Measurements from ENCODE around the gene DEAF1. TPM values are rescaled to one million over a fixed set of nuclear protein-coding genes. Genes with fewer than 3 reads are reported as not detected.

The DEAF1 gene, protein sequence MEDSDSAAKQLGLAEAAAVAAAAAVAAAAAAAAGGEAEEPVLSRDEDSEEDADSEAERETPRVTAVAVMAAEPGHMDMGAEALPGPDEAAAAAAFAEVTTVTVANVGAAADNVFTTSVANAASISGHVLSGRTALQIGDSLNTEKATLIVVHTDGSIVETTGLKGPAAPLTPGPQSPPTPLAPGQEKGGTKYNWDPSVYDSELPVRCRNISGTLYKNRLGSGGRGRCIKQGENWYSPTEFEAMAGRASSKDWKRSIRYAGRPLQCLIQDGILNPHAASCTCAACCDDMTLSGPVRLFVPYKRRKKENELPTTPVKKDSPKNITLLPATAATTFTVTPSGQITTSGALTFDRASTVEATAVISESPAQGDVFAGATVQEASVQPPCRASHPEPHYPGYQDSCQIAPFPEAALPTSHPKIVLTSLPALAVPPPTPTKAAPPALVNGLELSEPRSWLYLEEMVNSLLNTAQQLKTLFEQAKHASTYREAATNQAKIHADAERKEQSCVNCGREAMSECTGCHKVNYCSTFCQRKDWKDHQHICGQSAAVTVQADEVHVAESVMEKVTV
- total RNA-seq (2022; extraction: Qiagen RNA extraction), result 27.2 to 37.0 TPM (median 33.8 TPM) in 5 replicates

DNA sequence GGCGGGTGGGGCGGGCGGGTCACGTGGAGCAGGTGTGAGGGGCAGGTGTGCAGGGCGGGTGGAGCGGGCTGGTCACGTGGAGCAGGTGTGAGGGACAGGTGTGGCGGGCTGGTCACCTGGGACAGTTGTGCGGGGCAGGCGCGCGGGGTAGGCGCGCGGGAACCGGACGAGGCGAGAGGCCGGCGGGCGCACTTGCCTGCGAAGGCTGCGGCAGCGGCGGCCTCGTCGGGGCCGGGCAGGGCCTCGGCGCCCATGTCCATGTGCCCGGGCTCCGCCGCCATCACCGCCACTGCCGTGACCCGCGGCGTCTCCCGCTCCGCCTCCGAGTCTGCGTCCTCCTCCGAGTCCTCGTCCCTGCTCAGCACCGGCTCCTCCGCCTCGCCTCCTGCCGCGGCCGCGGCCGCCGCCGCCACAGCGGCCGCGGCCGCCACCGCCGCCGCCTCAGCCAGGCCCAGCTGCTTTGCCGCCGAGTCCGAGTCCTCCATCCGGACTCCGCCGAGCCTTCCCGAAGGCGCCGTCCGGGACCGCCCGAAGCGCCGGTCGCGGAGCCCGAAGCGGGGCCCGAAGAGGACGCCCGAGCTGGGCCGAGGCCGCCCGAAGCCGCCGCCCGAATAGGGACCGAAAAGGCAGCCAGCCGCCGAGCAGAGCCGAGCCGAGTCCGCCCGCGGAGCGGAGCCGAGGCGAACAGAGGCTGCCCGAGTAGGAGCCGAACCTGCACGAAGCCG, at the start of gene DEAF1:
Gene DEAF1, minus strand, starts transcription at position 660 of the 725 bp plus-strand sequence. Its CDS starts 175 bp downstream, at position 485.

DNA sequence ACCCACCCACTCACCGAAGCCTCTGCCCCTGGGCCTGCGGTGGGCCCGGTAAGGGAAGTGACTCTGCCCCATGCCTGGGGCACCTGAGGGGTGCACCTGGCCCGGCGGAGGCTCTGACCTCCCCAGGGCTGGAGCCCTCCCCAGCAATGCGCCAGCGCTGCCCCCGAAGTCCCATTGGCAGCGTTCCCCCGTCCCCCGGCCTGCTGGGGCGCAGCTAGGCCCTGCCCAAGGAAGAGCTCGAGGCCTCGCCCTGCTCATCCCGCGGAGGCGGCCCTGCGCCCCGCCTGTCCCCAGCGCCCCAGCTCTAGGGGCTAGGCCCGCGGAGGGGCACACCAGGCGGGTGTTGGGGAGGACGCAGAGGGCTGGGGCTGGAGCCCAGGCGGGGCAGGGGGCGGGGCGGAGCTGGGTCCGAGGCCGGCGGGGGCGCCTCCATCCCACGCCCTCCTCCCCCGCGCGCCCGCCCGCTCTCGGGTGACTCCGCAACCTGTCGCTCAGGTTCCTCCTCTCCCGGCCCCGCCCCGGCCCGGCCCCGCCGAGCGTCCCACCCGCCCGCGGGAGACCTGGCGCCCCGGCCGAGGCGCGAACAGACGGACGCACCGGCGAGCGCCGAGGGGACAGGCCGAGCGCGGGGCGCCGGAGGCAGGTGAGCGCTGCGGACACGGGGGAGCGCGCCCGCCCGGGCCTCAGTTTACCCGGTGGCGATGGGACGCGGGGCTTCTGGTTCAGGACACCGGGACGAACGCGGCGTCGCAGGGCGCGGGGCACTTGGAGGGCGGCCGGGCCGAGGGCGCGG, 10.8 kb upstream of the DEAF1 start, which contains the start of gene EPS8L2:
Gene EPS8L2, plus strand, starts transcription at position 586 of the 793 bp plus-strand sequence. CDS start 3,177 bp downstream, outside the sequence.

DNA sequence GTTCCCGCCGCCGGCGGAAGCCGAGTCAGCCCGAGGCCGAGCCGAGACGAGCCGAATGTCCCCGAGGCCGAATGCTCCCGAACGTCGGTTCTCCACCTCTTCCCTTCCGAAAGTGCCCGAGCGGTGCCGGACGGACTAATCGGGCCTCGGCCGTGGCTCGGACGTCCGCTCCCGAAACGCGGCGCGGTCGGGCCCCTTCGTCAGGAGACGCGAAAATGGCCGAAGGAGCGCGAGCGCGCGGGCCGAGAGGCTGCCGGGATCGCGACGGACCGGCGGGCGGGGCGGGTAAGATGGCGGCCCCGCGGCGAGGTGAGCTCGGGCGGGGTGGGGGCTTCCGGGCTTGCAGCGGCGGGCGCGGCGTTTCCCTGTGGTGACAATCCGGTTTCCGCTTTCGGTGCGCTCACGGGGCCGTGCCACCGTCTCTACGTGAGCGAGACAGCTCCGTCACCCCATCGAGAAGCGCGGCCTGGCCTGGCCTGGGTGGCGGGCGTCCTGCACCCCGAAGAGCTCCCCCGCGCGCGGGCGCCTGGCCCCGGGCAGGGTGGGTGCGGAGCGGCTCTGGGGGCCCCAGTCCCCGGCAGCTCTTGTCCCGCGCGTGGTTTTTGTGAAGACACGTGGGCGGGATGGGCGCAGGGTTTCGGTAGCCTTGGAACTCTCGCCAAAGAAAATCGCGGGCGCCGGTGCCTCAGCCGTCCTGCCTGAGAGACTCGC, 671 bp upstream of the DEAF1 start, which contains the start of gene TMEM80:
Gene TMEM80, plus strand, starts transcription at position 279 of the 711 bp plus-strand sequence. Its CDS starts 12 bp downstream, at position 291.

DNA sequence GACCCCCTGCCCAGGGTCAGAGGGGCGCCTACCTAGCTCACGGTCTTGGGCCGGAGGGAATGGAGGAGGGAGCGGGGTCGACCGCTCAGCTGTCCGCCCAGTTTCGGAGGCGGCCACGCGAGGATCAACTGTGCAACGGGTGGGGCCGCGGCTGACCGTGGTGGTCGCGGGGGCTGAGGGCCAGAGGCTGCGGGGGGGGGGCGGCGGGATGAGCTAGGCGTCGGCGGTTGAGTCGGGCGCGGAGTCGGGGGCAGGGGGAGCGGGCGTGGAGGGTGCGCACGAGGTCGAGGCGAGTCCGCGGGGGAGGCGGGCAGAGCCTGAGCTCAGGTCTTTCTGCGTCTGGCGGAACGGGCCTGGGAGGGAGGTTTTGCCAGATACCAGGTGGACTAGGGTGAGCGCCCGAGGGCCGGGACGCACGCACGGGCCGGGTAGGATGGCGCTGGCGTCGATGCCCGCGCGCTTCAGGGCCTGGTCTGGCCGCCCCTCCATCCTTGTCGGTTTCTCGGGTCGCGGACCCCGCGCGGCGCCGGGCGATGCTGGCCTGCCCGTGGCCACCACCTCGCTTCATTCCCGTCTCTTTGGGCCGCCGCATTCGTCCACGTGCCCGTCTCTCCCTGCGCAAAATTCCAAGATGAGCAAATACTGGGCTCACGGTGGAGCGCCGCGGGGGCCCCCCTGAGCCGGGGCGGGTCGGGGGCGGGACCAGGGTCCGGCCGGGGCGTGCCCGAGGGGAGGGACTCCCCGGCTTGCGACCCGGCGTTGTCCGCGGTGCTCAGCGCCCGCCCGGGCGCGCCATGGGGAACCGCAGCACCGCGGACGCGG, 58.3 kb downstream of the DEAF1 start, which contains the start of gene DRD4:
Gene DRD4, plus strand, starts transcription at position 759 of the 822 bp plus-strand sequence. Its CDS starts 36 bp downstream, at position 795.

DNA sequence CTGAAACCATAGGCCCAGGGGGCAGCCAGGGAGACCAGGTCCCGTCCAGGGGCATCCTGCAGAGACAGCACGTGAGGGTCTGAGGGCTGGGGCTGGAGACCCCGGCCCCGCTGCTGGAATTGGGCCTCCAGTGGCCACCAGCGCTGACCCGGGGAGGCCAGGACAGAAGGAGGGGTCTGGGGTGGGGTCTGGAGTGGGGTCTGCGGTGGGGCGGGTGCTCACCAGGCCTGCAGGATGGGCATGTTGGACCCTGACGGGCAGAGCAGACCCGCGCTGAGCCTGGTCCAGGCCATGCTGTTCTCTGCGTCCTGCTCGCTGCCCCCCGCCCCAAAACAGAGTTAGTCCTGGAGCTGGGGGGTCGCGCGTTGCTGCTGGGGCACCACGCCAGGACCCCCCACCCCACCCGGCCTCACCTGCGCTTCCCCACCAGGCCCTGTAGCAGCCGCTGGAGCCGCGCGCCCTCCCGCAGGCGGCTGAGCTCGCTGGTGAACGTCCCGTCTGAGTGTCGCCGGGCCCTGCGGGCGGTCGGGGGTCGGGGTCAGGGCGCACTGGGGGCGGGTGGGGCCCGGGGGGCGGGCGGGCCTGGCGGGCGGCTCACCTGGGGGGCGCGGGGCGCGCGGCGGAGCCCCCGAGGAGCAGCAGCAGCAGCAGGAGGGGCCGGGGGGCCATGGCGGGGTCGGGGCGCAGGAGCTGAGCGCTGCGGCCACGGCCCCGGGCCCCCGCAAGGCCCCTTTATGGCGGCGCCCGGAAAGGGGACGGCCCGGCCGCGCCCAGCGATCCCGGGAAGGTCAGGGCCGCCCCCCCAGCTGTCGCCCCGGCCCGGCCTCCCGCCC, 68.3 kb downstream of the DEAF1 start, which contains the start of gene SCT:
Gene SCT, minus strand, starts transcription at position 707 of the 833 bp plus-strand sequence. Its CDS starts 38 bp downstream, at position 669.

DNA sequence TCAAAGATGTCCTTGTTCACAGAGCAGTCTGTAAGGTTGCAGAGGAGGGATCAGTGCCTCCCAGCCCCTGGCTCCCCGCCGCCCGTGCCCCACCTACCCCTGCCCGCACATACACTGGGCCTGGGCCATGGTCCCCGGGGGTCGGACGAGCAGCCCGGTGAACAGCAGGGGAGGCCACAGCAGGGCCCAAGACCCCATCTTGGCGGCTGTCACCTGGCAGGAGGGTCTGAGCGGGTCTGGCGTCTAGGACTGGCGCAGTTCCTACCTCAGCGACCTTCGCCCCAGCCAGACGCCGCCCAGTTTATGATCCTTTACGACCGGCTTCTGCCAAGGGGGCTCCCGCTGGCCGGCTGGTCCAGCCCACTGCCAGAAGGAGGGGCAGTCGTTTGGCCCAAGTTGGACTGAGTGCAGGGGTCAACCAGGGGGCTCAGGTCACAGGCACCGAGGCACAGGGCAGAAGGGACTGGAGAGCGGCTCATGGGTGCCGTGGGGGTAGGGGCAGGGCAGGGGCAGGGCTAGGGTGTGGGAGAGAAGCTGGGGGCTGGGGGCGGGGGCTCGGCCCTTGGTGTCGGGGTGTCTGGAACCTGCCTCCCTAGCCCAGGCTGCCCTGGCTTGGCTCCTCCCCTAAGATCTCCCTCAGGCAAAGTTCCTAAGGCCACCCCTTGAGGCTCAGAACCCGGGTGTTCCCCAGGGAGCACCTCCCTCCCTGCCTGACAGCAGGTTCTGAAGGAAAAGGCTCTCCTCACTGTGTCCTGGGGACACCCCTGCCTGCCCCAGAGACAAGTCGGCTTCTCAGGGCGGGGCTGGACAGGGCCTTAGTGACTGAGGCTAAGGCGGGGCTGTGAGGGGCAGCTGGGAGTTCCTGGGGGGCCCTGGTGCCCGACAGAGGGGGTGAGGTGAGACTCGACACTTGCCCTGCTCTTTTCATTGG, 70.1 kb downstream of the DEAF1 start, which contains the start of gene CDHR5:
Gene CDHR5, minus strand, starts transcription at position 251 of the 931 bp plus-strand sequence. Its CDS starts 53 bp downstream, at position 198.

DNA sequence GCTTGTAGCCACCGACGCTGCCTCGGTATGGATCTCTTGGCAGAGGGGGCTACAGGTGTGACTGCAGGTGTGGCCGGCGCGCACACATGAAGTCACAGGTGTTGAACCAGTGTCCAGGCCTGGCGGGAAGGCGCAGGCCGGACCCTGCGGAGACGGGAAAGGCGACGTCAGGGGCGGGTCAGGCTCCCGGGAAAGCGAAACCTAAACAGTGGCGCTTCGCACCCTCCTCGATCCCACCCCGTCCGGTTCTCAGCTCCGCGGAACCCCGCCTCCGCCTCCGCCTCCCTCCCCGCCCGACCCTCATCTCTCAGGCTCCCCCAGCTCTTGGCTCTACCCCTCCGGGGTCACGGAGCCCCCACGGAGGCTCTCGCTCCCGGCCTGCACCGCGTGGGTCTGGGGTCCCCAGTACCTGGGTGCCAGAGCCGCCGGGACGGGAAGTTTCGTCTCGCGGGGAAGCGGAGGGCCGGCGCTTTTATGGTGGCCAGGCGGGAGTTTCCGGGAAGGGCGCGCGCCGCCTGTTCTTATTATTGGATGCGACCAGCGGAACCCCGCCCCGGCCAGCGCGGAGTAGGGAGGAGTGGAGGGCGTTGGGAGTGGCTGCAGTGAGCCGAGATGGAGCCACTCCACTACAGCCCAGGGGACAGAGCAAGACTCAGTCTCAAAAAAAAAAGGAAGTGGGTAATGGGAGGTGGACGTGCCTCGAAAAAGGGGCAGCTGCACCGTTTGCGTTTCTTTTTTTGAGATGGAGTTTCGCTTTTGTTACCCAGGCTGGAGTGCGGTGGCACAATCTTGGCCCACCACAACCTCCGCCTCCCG, 79.3 kb downstream of the DEAF1 start, which contains the start of gene IRF7:
Gene IRF7, minus strand, starts transcription at position 447 of the 816 bp plus-strand sequence. CDS start 586 bp downstream, outside the sequence.

Other genes starting within 250 kb of the DEAF1 start
- 35.2 to 48.7 TPM (median 46.0 TPM) in 5 replicates for gene PTDSS2, start 244.9 kb downstream of the DEAF1 start, total RNA-seq (2022; extraction: Qiagen RNA extraction)
- gene RNH1, start 188.0 kb downstream of the DEAF1 start, total RNA-seq (2022; extraction: Qiagen RNA extraction), result 128 to 190 TPM (median 178 TPM) in 5 replicates
- gene HRAS, start 159.6 kb downstream of the DEAF1 start, total RNA-seq (2022; extraction: Qiagen RNA extraction), result 97.4 to 162 TPM (median 151 TPM) in 5 replicates
- 0.45 to 0.93 TPM (median 0.75 TPM) in 5 replicates for gene LRRC56, start 157.7 kb downstream of the DEAF1 start, total RNA-seq (2022; extraction: Qiagen RNA extraction)
- 1.9 to 3.3 TPM (median 2.7 TPM) in 5 replicates for gene LMNTD2, start 134.5 kb downstream of the DEAF1 start, total RNA-seq (2022; extraction: Qiagen RNA extraction)
- 35.3 to 47.8 TPM (median 43.4 TPM) in 5 replicates for gene RASSF7, start 134.3 kb downstream of the DEAF1 start, total RNA-seq (2022; extraction: Qiagen RNA extraction)
- gene PHRF1, start 118.8 kb downstream of the DEAF1 start, total RNA-seq (2022; extraction: Qiagen RNA extraction), result 26.7 to 35.3 TPM (median 34.8 TPM) in 5 replicates
- 4.1 to 7.8 TPM (median 7.0 TPM) in 5 replicates for gene IRF7, start 79.3 kb downstream of the DEAF1 start, total RNA-seq (2022; extraction: Qiagen RNA extraction)
- gene CDHR5, start 70.3 kb downstream of the DEAF1 start, total RNA-seq (2022; extraction: Qiagen RNA extraction), result 0.03 to 0.08 TPM in 2 of 5 replicates, not detected in the others
- gene SCT, start 68.0 kb downstream of the DEAF1 start, total RNA-seq (2022; extraction: Qiagen RNA extraction), result not detected in 5 replicates
- 0.15 to 0.39 TPM (median 0.22 TPM) in 5 replicates for gene DRD4, start 58.0 kb downstream of the DEAF1 start, total RNA-seq (2022; extraction: Qiagen RNA extraction)
- 9.2 to 11.6 TPM (median 11.3 TPM) in 5 replicates for gene TMEM80, start 594 bp upstream of the DEAF1 start, total RNA-seq (2022; extraction: Qiagen RNA extraction)
- gene EPS8L2, start 11.0 kb upstream of the DEAF1 start, total RNA-seq (2022; extraction: Qiagen RNA extraction), result 77.4 to 139 TPM (median 122 TPM) in 5 replicates
- gene TALDO1, start 52.2 kb upstream of the DEAF1 start, total RNA-seq (2022; extraction: Qiagen RNA extraction), result 416 to 454 TPM (median 423 TPM) in 5 replicates
- 37.0 to 53.7 TPM (median 49.1 TPM) in 5 replicates for gene GATD1, start 82.3 kb upstream of the DEAF1 start, total RNA-seq (2022; extraction: Qiagen RNA extraction)
- 1.4 to 2.7 TPM (median 2.0 TPM) in 5 replicates for gene CEND1, start 94.9 kb upstream of the DEAF1 start, total RNA-seq (2022; extraction: Qiagen RNA extraction)
- 23.7 to 39.6 TPM (median 37.1 TPM) in 5 replicates for gene SLC25A22, start 103.1 kb upstream of the DEAF1 start, total RNA-seq (2022; extraction: Qiagen RNA extraction)
- gene PIDD1, start 110.0 kb upstream of the DEAF1 start, total RNA-seq (2022; extraction: Qiagen RNA extraction), result 8.7 to 17.7 TPM (median 16.6 TPM) in 5 replicates
- 1,648 to 2,773 TPM (median 2,446 TPM) in 5 replicates for gene RPLP2, start 114.7 kb upstream of the DEAF1 start, total RNA-seq (2022; extraction: Qiagen RNA extraction)
- 35.5 to 63.1 TPM (median 58.0 TPM) in 5 replicates for gene PNPLA2, start 123.7 kb upstream of the DEAF1 start, total RNA-seq (2022; extraction: Qiagen RNA extraction)
- 2.9 to 5.2 TPM (median 4.8 TPM) in 5 replicates for gene CRACR2B, start 132.7 kb upstream of the DEAF1 start, total RNA-seq (2022; extraction: Qiagen RNA extraction)
- gene CD151, start 137.7 kb upstream of the DEAF1 start, total RNA-seq (2022; extraction: Qiagen RNA extraction), result 725 to 879 TPM (median 864 TPM) in 5 replicates
- 590 to 758 TPM (median 644 TPM) in 5 replicates for gene POLR2L, start 147.3 kb upstream of the DEAF1 start, total RNA-seq (2022; extraction: Qiagen RNA extraction)
- gene TSPAN4, start 147.6 kb upstream of the DEAF1 start, total RNA-seq (2022; extraction: Qiagen RNA extraction), result 121 to 195 TPM (median 194 TPM) in 5 replicates
- 70.5 to 81.8 TPM (median 78.9 TPM) in 5 replicates for gene CHID1, start 215.6 kb upstream of the DEAF1 start, total RNA-seq (2022; extraction: Qiagen RNA extraction)
- gene AP2A2, start 230.6 kb upstream of the DEAF1 start, total RNA-seq (2022; extraction: Qiagen RNA extraction), result 32.5 to 38.3 TPM (median 37.2 TPM) in 5 replicates

All from A549 treated with CORT108297 at 1 μM for 4 hours (cell line).